DMS 273 treated with DMSO at 0.1 percent for 48 hours (cell line): Measurements from ENCODE around the gene RIPPLY3.
A peak's percentile ranks its signal among the peaks of the same experiment; 100 is the strongest.

Experiments
- DNase-seq: peaks from one replicate; lab custom pipeline; 2025; lab: John Stamatoyannopoulos, UW

RIPPLY3 gene, protein sequence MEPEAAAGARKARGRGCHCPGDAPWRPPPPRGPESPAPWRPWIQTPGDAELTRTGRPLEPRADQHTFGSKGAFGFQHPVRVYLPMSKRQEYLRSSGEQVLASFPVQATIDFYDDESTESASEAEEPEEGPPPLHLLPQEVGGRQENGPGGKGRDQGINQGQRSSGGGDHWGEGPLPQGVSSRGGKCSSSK

DNA sequence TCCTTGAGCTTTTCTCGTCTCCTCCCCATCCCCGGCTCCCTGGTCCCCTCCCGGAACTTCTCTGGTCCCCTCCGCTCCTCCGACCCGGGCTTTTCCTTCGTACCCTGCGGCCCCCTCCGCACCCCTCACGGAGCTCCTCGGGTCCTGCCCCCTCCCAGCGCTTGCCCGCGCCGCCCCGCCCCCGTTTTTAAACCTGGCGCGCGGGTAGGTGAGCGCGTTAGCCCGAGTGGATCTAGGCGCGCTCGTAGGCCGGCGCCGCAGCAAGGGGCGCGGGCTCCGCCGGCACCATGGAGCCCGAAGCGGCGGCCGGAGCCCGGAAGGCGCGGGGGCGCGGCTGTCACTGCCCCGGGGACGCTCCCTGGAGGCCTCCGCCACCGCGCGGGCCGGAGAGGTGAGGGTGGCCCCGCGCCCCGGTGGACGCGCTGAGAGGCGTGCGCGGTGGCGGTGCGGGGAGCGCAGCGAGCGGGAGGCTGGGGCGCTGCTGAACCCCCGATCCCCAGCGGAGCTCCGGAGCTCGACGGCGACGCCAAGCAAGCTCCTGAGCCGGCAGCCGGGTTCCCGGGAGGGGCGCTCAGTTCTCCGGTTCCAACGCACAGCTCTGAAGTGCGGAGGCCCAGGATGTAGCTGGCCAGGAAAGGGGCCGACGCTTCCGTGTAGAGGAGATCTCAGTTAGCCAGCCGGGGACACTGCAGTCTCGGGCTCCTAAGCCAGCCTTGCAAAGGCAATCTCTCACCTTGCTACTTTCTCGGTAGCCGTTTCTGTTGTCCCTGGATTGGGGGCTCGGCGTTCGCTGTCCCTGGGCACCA lies at the start of gene RIPPLY3:
Gene RIPPLY3 (plus strand): TSS at position 217 of the 806 bp plus-strand sequence. CDS start 71 bp downstream, at position 288.
- DNase-seq: no peak

- DNase-seq: no peak
These were observed 47.3 kb upstream of the RIPPLY3 start for GRCh38 chr21:36959020-36959835.

- no peak for DNase-seq
These were observed 45.7 kb upstream of the RIPPLY3 start for GRCh38 chr21:36960676-36961284.

GRCh38 chr21:36962098-36962780 lies 44.3 kb upstream of the RIPPLY3 start:
- no peak for DNase-seq

DNA sequence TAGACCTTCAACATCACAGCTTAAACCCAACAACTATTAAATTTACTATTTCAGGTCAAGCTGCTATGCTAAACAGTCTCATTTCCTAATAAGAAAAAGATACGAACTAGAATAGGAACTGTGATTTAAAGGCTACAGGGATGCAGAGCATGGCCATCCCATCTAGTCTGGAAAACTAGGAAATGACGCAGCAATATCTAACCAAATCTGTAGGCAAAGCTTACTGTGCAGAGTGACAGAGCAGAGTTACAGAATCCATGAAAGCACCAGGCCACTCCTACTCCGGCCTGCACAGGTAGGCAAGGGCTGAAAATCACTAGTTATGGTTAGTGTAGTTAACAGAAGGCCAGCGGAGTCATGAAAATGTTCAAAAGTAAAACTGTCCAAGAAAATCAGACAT lies 42.1 kb upstream of the RIPPLY3 start:
- DNase-seq: no peak

DNA sequence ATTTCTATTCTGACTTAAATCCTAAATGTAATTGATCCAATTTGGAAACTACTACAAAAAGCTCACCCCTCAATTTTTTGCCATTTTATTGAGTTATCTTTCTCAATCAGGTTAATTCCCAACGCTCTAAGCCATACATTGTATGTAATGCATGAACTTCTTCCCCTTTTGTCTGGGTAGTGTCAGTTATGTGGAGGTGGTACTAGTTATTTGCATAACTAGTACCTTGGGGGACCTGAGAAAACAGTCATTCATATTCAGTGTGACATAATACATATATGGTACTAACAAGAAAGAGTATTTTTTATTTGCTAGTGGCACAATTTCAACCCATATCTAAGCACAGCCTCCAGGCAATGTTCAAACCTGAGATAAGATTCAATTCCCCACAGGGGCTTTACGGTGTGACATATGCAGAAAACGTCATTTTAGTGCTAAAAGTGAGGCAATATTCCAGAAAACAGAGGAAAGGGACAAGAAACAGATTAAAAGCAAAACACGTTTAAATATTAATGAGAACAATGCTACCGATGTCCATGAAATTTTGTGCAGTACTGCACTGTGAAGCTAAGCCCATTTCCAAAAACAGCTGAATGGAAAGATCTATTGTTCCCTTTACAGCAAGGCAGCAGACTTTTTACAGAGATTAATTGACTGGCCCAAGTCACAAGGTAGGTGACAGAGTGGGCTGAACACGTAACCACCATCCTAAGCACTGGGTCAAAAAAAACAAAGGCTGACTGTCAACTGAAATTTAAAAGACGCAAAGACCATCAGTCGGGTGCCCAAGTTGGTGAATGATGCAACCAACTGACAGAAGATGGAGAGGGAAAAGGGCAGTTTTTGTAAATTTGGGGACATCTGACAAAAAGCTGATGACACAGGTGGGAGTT lies 41.4 kb upstream of the RIPPLY3 start:
- no peak for DNase-seq

- DNase-seq: no peak
These were observed 40.8 kb upstream of the RIPPLY3 start for GRCh38 chr21:36965720-36966065.

DNA sequence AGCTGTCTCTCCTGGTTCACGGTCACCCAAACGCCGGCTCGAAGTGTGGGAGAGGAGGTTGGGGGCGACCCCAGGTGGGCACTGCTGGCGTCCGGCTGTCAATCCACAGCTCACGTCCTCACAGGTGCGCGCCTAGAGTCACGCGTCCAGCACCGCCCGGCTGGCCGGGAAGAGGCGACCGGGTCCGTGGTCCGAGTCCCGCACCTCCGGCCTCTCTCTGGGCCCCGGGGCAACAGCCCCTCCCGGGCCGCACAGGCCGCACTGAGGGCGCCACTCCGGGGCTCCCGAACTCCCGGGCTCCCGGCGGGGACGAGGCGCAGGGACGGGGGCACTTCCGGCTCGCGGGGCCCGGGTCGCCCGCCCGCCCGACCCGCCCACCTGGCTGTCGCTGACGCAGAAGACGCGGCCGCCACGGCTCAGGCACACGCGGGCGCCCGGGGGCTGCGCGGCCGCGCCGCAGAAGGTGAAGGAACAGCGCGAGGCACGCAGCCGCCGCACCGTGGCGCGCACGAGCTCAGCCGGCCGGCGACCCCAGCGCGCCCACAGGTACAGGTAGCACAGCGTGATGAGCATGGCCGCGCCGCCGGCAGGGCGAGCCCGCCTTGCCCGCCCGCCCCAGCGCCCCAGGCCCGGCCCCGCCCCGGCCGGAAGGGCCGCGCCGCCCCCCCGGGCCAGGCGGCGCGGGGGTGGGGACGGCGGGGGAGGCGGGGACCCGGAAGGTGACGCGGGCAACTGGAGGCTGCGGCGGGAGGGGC lies 40.3 kb upstream of the RIPPLY3 start, which contains the start of gene HLCS:
Gene HLCS (minus strand): TSS at position 604 of the 755 bp plus-strand sequence. CDS start 31 bp downstream, at position 573.
- DNase-seq: no peak

GRCh38 chr21:36966821-36967768 lies 39.4 kb upstream of the RIPPLY3 start:
- DNase-seq: no peak

- DNase-seq: no peak
These were observed 38.1 kb upstream of the RIPPLY3 start for GRCh38 chr21:36968414-36968813.

GRCh38 chr21:36968976-36969375 lies 37.5 kb upstream of the RIPPLY3 start:
- no peak for DNase-seq

DNA sequence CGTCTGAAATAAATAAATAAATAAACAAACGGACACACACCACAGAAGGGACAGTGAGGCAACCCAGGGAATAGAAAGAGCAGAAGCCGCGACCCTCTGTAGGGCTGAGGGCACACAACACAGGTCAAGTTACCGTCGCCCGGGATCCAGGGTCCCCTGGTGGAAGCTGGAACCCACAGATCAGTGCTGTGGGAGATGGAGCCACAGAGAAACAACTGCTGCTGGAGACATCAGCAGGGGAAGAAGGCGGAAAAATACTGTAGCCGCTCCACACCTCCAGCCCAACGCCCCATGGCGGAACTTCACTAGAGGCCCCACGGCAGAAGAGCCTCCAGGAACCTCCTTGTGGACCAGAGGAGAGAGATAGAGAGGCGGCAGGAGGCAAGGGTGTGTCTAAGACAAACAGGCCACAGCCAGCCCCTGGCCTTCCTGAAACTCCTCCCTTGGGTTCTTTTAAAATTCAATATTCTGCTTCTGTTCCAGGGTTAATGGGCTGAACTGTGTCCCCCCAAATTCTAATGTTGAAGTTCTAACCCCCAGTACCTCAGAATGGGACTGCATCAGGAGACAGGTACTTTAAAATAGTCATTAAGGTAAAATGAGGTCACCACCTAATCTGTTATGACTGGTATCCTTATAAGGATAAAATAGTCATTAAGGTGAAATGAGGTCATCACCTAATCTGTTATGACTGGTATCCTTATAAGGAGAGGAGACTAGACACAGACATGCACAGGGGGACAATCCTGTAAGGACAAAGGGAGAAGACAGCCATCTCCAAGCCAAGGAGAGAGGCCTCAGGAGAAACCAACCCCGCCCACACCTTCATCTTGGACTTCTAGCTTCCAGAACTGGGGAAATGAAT lies 32.3 kb upstream of the RIPPLY3 start:
- DNase-seq: no peak

DNA sequence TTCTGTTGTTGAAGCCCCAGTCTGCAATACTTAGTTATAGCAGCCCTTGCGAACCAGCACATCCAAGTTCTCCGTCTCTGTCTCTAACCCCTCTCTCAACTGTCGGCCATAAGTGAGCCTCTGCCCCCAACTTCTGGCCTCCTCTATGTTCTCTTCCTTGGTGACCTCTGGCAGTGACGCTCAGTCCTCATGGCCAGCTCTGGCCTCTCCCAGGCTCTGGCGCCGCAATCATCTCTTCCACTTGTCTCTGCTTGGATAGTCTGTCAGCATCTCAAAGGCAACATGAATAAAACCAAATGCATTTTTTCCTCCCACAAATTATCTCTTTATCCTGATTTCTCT lies 31.7 kb upstream of the RIPPLY3 start:
- DNase-seq: no peak

GRCh38 chr21:36976228-36976861 lies 30.2 kb upstream of the RIPPLY3 start:
- DNase-seq: no peak

DNA sequence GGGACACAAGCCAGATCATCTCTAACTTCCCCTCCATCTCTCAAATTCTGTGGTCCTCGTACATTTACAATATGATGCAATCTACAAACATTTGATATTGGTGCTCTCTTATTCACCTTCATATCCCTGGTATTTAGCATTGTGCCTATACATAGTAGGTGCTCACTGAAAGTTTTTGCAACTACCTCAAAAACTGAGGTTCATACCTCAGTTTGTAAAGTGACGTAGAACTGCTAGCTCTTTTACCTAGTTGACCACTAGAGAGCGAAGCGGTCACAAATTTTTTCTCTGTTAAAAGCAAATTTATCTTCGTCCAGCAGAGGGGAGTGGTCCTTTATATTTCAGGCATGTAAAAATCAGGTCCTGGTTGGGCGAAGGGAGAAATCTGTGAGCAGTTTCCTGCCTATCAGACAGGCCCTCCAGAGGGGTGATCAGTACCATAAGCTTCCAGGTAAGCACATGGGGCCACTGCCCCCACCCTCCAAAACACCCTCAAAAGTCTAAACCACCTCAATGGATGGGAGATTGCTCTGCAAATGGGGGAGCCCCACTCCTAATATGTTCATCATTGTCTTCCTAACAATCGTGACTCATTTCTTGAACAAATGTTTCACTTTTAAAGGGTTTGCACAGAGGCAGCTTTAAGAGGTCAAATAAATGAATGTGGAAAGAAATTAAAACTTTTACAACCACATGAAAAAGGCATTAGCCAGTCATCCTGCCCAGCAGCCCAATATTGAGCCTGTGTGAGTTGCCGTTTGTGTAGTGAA lies 29.4 kb upstream of the RIPPLY3 start:
- DNase-seq: peak; percentile 54

DNA sequence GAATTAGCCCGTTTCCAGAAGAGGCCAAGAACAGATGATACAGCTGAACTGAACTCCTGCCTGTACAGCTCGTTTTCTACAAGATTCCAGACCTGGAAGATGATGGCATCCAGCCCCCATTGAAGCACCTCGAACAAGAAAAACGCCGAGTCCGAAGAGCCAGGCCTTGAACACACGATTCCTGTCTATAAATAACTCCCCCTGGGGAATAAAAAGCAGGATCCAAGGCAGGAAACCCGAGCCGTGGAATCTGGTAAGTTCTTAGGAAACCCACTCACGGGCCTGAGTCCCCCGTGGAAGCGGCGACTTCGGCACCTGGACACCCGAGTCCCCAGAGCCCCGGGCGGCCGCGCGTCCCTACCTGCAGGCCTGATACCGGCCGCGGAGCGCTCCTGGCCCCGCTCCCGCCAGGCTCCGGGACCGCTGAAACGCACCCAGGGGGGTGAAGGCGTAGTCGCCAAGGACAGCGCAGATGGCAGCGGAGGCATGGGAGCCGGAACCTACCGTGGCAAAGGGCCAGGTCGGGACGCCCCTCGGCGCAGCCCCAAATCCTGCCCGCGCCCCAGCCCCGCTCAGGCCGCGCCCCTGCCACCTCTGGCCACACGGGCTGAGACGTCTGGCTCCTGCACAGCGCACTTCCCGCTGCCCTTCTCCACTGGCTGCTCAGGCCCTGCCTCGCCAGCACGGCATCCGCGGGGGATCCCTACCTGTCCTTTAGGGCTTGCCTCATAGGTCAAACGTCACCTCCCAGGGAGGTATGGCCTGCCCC lies 26.0 kb upstream of the RIPPLY3 start:
- DNase-seq: no peak
